MM.1S (cell line): ENCODE results near the gene WDR41.
"Not testable (repeated sequence)": the region's sequence is repeated elsewhere in the genome, so short reads cannot be mapped to it uniquely, and the experiment has no call there.

Experiments
- DNase-seq: peaks from one replicate; pipeline ENCODE4 v3.0.0-alpha.2; 2015
- H2AFZ ChIP-seq: fragments of 300-600 bp; sonication (generic); 2 replicates; pipeline ENCODE4 v1.6.0; 2016; ENCODE audit warnings: antibody characterized with exemption, low read length
- H3F3A ChIP-seq: fragments of 300-600 bp; sonication (generic); 2 replicates; pipeline ENCODE4 v1.6.1; 2016; ENCODE audit warnings: mild to moderate bottlenecking, antibody characterized with exemption, low read length, moderate library complexity, mixed read lengths; ENCODE audit not compliant: insufficient read depth
- H3K27ac ChIP-seq: fragments of 300-600 bp; sonication (generic); 2 replicates; pipeline ENCODE4 v1.5.1; 2016; ENCODE audit warnings: mild to moderate bottlenecking, low read length
- H3K27me3 ChIP-seq: fragments of 300-600 bp; sonication (generic); replicated peaks from 2 replicates; pipeline ENCODE4 v1.6.0; 2016; ENCODE audit warnings: low read length; ENCODE audit not compliant: insufficient read depth
- H3K36me3 ChIP-seq: fragments of 300-600 bp; sonication (generic); replicated peaks from 2 replicates; pipeline ENCODE4 v1.6.1; 2016; ENCODE audit warnings: mild to moderate bottlenecking, low read length, mixed read lengths; ENCODE audit not compliant: insufficient read depth
- H3K4me1 ChIP-seq: fragments of 300-600 bp; sonication (generic); 2 replicates; pipeline ENCODE4 v1.6.1; 2016; ENCODE audit warnings: low read length, mixed read lengths
- H3K4me2 ChIP-seq: fragments of 300-600 bp; sonication (generic); 2 replicates; pipeline ENCODE4 v1.6.0; 2016; ENCODE audit warnings: low read depth, low read length
- H3K4me3 ChIP-seq: fragments of 300-600 bp; sonication (generic); 2 replicates; pipeline ENCODE4 v1.5.1; 2016; ENCODE audit warnings: low read length, mixed read lengths
- H3K79me2 ChIP-seq: fragments of 300-600 bp; sonication (generic); 2 replicates; pipeline ENCODE4 v1.6.1; 2016; ENCODE audit warnings: mixed run types, low read length, mixed read lengths
- H3K9ac ChIP-seq: fragments of 300-600 bp; sonication (generic); 2 replicates; pipeline ENCODE4 v1.6.1; 2016; ENCODE audit warnings: low read length, mixed read lengths
- H3K9me2 ChIP-seq: fragments of 300-600 bp; sonication (generic); replicated peaks from 2 replicates; pipeline ENCODE4 v1.6.1; 2016; ENCODE audit warnings: mild to moderate bottlenecking, low read length, mixed read lengths; ENCODE audit not compliant: insufficient read depth
- H3K9me3 ChIP-seq: fragments of 300-600 bp; sonication (generic); replicated peaks from 2 replicates; pipeline ENCODE4 v1.6.1; 2016; ENCODE audit warnings: mild to moderate bottlenecking, low read length, mixed read lengths; ENCODE audit not compliant: insufficient read depth
- H4K20me1 ChIP-seq: fragments of 300-600 bp; sonication (generic); 2 replicates; pipeline ENCODE4 v1.6.1; 2016; ENCODE audit warnings: mild to moderate bottlenecking, low read length, moderate library complexity, mixed read lengths; ENCODE audit not compliant: insufficient read depth
- EZH2 ChIP-seq: fragments of 300-600 bp; sonication (generic); optimal IDR thresholded peaks from 2 replicates; pipeline ENCODE3; 2017; ENCODE audit warnings: low read depth, mild to moderate bottlenecking, antibody characterized with exemption, low read length, mixed read lengths
- EZH2phosphoT487 ChIP-seq: fragments of 300-600 bp; sonication (generic); IDR thresholded peaks from 2 replicates; pipeline ENCODE4 v1.6.1; 2018; ENCODE audit warnings: antibody characterized with exemption, low read length
- TF ChIP-seq, protein P1 (sequence below): fragments of 300-600 bp; sonication (generic); IDR thresholded peaks from 2 replicates; pipeline ENCODE4 v1.5.1; 2016; ENCODE audit warnings: antibody characterized with exemption, low read length, mixed read lengths

WDR41 gene

DNA sequence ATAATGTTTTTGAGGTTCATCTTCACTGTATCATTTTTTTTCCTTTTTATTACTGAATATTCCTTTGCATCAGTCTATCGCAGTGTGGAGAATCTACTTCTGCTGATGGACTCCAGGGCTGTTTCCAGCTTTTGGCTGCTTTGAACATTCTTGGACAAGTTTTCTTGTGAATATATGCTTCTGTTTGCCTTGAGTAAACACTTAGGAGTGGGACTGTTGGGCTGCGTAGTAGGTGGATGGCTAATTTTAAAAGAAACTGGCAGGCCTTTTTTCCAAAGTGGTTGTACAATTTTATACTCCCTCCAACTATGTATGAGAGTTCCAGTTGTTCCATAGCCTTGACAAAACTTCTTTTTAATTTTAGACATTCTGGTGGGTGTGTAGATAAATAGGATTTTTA, 102.4 kb downstream of the WDR41 start:
- Histone ChIP-seq H3K36me3 (no peaks in the 10 kb centered on the region), H3K27ac (no peak overlapping the region), H3K9me2 (no peaks in the 10 kb centered on the region), H3K79me2 (no peaks in the 10 kb centered on the region), H3K4me3 (no peak overlapping the region), H3K4me2 (no peak overlapping the region), H3F3A (no peaks in the 10 kb centered on the region), H2AFZ (no peak overlapping the region), H3K9me3 (no peaks in the 10 kb centered on the region), H3K4me1 (no peaks in the 10 kb centered on the region), H3K9ac (no peak overlapping the region), H4K20me1 (no peaks in the 10 kb centered on the region), H3K27me3 (no peaks in the 10 kb centered on the region)
- no peak for DNase-seq
- no peak for TF ChIP-seq EZH2
- no peak for TF ChIP-seq EZH2phosphoT487
- TF ChIP-seq, protein P1, sequence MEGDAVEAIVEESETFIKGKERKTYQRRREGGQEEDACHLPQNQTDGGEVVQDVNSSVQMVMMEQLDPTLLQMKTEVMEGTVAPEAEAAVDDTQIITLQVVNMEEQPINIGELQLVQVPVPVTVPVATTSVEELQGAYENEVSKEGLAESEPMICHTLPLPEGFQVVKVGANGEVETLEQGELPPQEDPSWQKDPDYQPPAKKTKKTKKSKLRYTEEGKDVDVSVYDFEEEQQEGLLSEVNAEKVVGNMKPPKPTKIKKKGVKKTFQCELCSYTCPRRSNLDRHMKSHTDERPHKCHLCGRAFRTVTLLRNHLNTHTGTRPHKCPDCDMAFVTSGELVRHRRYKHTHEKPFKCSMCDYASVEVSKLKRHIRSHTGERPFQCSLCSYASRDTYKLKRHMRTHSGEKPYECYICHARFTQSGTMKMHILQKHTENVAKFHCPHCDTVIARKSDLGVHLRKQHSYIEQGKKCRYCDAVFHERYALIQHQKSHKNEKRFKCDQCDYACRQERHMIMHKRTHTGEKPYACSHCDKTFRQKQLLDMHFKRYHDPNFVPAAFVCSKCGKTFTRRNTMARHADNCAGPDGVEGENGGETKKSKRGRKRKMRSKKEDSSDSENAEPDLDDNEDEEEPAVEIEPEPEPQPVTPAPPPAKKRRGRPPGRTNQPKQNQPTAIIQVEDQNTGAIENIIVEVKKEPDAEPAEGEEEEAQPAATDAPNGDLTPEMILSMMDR: no peak

DNA sequence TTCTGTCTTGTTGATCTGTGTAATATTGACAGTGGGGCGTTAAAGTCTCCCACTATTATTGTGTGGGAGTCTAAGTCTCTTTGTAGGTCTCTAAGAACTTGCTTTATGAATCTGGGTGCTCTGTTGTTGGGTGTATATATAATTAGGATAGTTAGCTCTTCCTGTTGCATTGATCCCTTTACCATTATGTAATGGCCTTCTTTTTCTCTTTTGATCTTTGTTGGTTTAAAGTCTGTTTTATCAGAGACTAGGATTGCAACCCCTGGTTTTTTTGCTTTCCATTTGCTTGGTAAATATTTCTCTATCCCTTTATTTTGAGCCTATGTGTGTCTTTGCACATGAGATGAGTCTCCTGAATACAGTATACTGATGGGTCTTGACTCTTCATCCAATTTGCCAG, 105.8 kb downstream of the WDR41 start:
- H3K9ac ChIP-seq, H3F3A ChIP-seq, H3K4me3 ChIP-seq, H3K9me2 ChIP-seq, H3K36me3 ChIP-seq, H3K9me3 ChIP-seq, H3K4me2 ChIP-seq, H3K27ac ChIP-seq, DNase-seq, H2AFZ ChIP-seq, H4K20me1 ChIP-seq, H3K79me2 ChIP-seq, H3K27me3 ChIP-seq, H3K4me1 ChIP-seq: not testable (repeated sequence)

DNA sequence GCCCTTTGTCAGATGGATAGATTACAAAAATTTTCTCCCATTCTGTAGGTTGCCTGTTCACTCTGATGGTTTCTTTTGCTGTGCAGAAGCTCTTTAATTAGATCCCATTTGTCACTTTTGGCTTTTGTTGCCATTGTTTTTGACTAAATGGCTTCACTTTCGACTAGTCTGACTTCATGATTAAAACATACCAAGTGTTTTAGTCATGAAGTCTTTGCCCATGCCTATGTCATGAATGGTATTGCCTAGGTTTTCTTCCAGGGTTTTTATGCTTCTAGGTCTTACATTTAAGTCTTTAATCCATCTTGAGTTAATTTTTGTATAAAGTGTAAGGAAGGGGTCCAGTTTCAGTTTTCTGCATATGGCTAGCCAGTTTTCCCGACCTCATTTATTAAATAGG, 108.8 kb downstream of the WDR41 start:
- not testable (repeated sequence) for H3K4me1 ChIP-seq, H3K27me3 ChIP-seq, H3K79me2 ChIP-seq, H3K9me3 ChIP-seq, H3K9ac ChIP-seq, H3K27ac ChIP-seq, H3F3A ChIP-seq, H2AFZ ChIP-seq, H3K4me2 ChIP-seq, H3K9me2 ChIP-seq, DNase-seq, H4K20me1 ChIP-seq, H3K36me3 ChIP-seq, H3K4me3 ChIP-seq
